8988T (cell line): ENCODE data around the gene SIX4.
"Not testable (repeated sequence)": the region's sequence is repeated elsewhere in the genome, so short reads cannot be mapped to it uniquely, and the experiment has no call there.

ENCODE experiments used
- DNase-seq: peaks from one replicate; pipeline ENCODE4 v3.0.0; 2011

SIX4 gene

GRCh38 chr14:60723907-60724618 lies at the start of gene SIX4:
TSS of gene SIX4 (minus strand) at chr14:60724351. CDS start at chr14:60724074, 277 bp downstream.
- DNase-seq = peak; percentile 73

- no peak for DNase-seq
Measured at GRCh38 chr14:60773558-60773957, 49.4 kb upstream of the SIX4 start.

GRCh38 chr14:60771117-60771516 lies 47.0 kb upstream of the SIX4 start:
- no peak for DNase-seq

- DNase-seq = no peak
Measured at GRCh38 chr14:60768602-60769001, 44.5 kb upstream of the SIX4 start.

GRCh38 chr14:60760644-60761364 lies 36.7 kb upstream of the SIX4 start:
- no peak for DNase-seq

- no peak for DNase-seq
Measured at GRCh38 chr14:60760209-60760608, 36.1 kb upstream of the SIX4 start.

GRCh38 chr14:60758885-60759284 lies 34.7 kb upstream of the SIX4 start:
- no peak for DNase-seq

- no peak for DNase-seq
Measured at GRCh38 chr14:60757567-60758002, 33.4 kb upstream of the SIX4 start.

GRCh38 chr14:60756847-60757246 lies 32.7 kb upstream of the SIX4 start:
- no peak for DNase-seq

- no peak for DNase-seq
Measured at GRCh38 chr14:60753264-60754119, 29.3 kb upstream of the SIX4 start.

- DNase-seq = no peak
Measured at GRCh38 chr14:60744566-60744965, 20.4 kb upstream of the SIX4 start.

GRCh38 chr14:60738843-60739508 lies 14.8 kb upstream of the SIX4 start:
- no peak for DNase-seq

GRCh38 chr14:60736494-60736893 lies 12.3 kb upstream of the SIX4 start:
- no peak for DNase-seq

- DNase-seq = no peak
Measured at GRCh38 chr14:60735416-60735815, 11.3 kb upstream of the SIX4 start.

GRCh38 chr14:60734465-60735242 lies 10.5 kb upstream of the SIX4 start, which contains the start of gene MNAT1:
TSS of gene MNAT1 (plus strand) at chr14:60734761. CDS start at chr14:60734863, 102 bp downstream.
- DNase-seq = no peak

GRCh38 chr14:60732840-60733483 lies 8.8 kb upstream of the SIX4 start:
- no peak for DNase-seq

GRCh38 chr14:60731291-60731690 lies 7.1 kb upstream of the SIX4 start:
- not testable (repeated sequence) for DNase-seq

GRCh38 chr14:60723116-60723906 lies 840 bp downstream of the SIX4 start:
- peak; percentile 19 for DNase-seq

- peak; percentile 34 for DNase-seq
Measured at GRCh38 chr14:60722357-60723115, 1.6 kb downstream of the SIX4 start.

- no peak for DNase-seq
Measured at GRCh38 chr14:60722107-60722356, 2.1 kb downstream of the SIX4 start.
